A549 (cell line): ENCODE results near the gene CEND1. TPM values are rescaled to one million over a fixed set of nuclear protein-coding genes. Genes with fewer than 3 reads are reported as not detected.

Experiments used
- ATAC-seq, 2 experiments: fragments of 200-7000 bp in 1 of 2; fragments of >200 bp in 1 of 2; cut with Nextera tagmentation in 1 of 2; cut with Tn5 transposase in 1 of 2; 3 replicates each; pipeline versions ENCODE4 v1.8.0 to v1.9.1; 2018 to 2020; ENCODE audit warnings: mild to moderate bottlenecking in 1 of 2, moderate library complexity in 1 of 2
- CTCF ChIA-PET: fragments of 300-600 bp; sonication (Branson Sonifier 250); formaldehyde crosslinking; extraction: SDS; loops from one replicate; lab custom pipeline; 2021; ENCODE audit warnings: antibody characterized with exemption, inconsistent platforms; lab: Yijun Ruan, JAX
- POLR2A ChIA-PET: fragments of 350-600 bp; formaldehyde crosslinking; extraction: SDS; loops from one replicate; lab custom pipeline; 2021; ENCODE audit warnings: antibody characterized with exemption, inconsistent platforms; lab: Yijun Ruan, JAX
- DNase-seq, 2 experiments: peaks; one replicate each; pipeline versions ENCODE4 v3.0.0 to v3.0.0-alpha.2; 2011 to 2016; ENCODE audit warnings: low read depth in 1 of 2, low spot score in 1 of 2
- FAIRE-seq: peaks from 2 replicates; lab custom pipeline; 2011; peaks lifted over from hg19 to GRCh38; lab: Jason Lieb, UNC
- H3K27ac ChIP-seq, 2 experiments: fragments of >200 bp; sonication (Bioruptor Twin); formaldehyde crosslinking; 3 replicates each; pipeline ENCODE4 v1.5.1; 2016 to 2017
- H3K4me1 ChIP-seq: fragments of >200 bp; sonication (Bioruptor Twin); formaldehyde crosslinking; 3 replicates; pipeline ENCODE4 v1.6.1; 2016
- H3K4me2 ChIP-seq: fragments of >200 bp; sonication (Bioruptor Twin); formaldehyde crosslinking; 3 replicates; pipeline ENCODE4 v1.6.1; 2016
- H3K4me3 ChIP-seq: fragments of >200 bp; sonication (Bioruptor Twin); formaldehyde crosslinking; 3 replicates; pipeline ENCODE4 v1.5.1; 2016
- H3K9me3 ChIP-seq: fragments of >200 bp; sonication (Bioruptor Twin); formaldehyde crosslinking; 3 replicates; pipeline ENCODE4 v1.6.1; 2016
- CBX2 ChIP-seq: fragments of 200-600 bp; sonication (generic); IDR thresholded peaks from 2 replicates; pipeline ENCODE4 v1.6.1; 2016; ENCODE audit warnings: low read depth, mild to moderate bottlenecking, borderline replicate concordance
- CBX8 ChIP-seq: fragments of 200-600 bp; sonication (generic); IDR thresholded peaks from 2 replicates; pipeline ENCODE4 v1.6.1; 2016
- CEBPB ChIP-seq, 2 experiments: fragments of >200 bp in 1 of 2; sonication (Bioruptor Twin) in 1 of 2; formaldehyde crosslinking in 1 of 2; IDR thresholded peaks; 2 replicates each; pipeline ENCODE4 v1.6.1; 2012 to 2016
- CHD2 ChIP-seq: fragments of 150-350 bp; IDR thresholded peaks from 2 replicates; pipeline ENCODE4 v1.6.1; 2014; ENCODE audit warnings: low read length; ENCODE audit not compliant: partially characterized antibody
- CHD4 ChIP-seq: fragments of 200-600 bp; sonication (generic); IDR thresholded peaks from 2 replicates; pipeline ENCODE4 v1.6.1; 2016; ENCODE audit warnings: antibody characterized with exemption, mild to moderate bottlenecking, borderline replicate concordance
- EHMT2 ChIP-seq: fragments of 200-600 bp; sonication (generic); IDR thresholded peaks from 2 replicates; pipeline ENCODE4 v1.6.1; 2016; ENCODE audit warnings: antibody characterized with exemption, low read depth, mild to moderate bottlenecking, moderate library complexity
- EP300 ChIP-seq, 2 experiments: fragments of >200 bp; sonication (Bioruptor Twin); formaldehyde crosslinking; IDR thresholded peaks; 2 replicates in 1 of 2; 3 replicates in 1 of 2; pipeline ENCODE4 v1.6.1; 2016 to 2017
- ESRRA ChIP-seq: fragments of 150-350 bp; IDR thresholded peaks from 2 replicates; pipeline ENCODE4 v1.6.1; 2014; ENCODE audit warnings: mild to moderate bottlenecking, low read length, borderline replicate concordance
- FOSL2 ChIP-seq, 2 experiments: fragments of 450-650 bp in 1 of 2; fragments of >200 bp in 1 of 2; sonication (Bioruptor Twin) in 1 of 2; formaldehyde crosslinking; IDR thresholded peaks; 2 replicates each; pipeline versions ENCODE4 v1.5.0 to v1.6.1; 2016 to 2020; ENCODE audit warnings: mild to moderate bottlenecking in 1 of 2, moderate library complexity in 1 of 2
- GATA3 ChIP-seq: IDR thresholded peaks from 2 replicates; pipeline ENCODE4 v1.6.1; 2012; ENCODE audit warnings: borderline replicate concordance
- HDAC2 ChIP-seq: fragments of 200-600 bp; sonication (generic); IDR thresholded peaks from 2 replicates; pipeline ENCODE4 v1.6.1; 2016
- HOXA7 ChIP-seq: fragments of 250-450 bp; sonication (Bioruptor Pico); IDR thresholded peaks from 2 replicates; pipeline ENCODE4 v1.5.0; 2020; ENCODE audit warnings: mild to moderate bottlenecking, moderate library complexity
- HOXB13 ChIP-seq: fragments of 250-450 bp; sonication (Bioruptor Pico); IDR thresholded peaks from 2 replicates; pipeline ENCODE4 v1.5.0; 2020; ENCODE audit warnings: low read depth, mild to moderate bottlenecking, moderate library complexity
- HOXB5 ChIP-seq: fragments of 250-450 bp; sonication (Bioruptor Pico); IDR thresholded peaks from 2 replicates; pipeline ENCODE4 v1.5.0; 2020; ENCODE audit warnings: mild to moderate bottlenecking, moderate library complexity
- JUN ChIP-seq, 2 experiments: fragments of >200 bp; sonication (Bioruptor Twin); formaldehyde crosslinking; IDR thresholded peaks; 2 replicates in 1 of 2; 3 replicates in 1 of 2; pipeline ENCODE4 v1.6.1; 2016 to 2017
- KDM5A ChIP-seq: fragments of 200-600 bp; sonication (generic); IDR thresholded peaks from 2 replicates; pipeline ENCODE4 v1.6.1; 2016; ENCODE audit warnings: antibody characterized with exemption, mild to moderate bottlenecking
- MAX ChIP-seq: IDR thresholded peaks from 2 replicates; pipeline ENCODE4 v1.6.1; 2012
- MYC ChIP-seq: IDR thresholded peaks from 2 replicates; pipeline ENCODE4 v1.6.1; 2012; ENCODE audit warnings: mild to moderate bottlenecking, inconsistent platforms, low read length, improper control_type of control experiment, borderline replicate concordance
- NFE2L2 ChIP-seq: fragments of 150-350 bp; conservative IDR thresholded peaks from 2 replicates; pipeline ENCODE4 v1.6.1; 2014; ENCODE audit warnings: low read length
- NPAS2 ChIP-seq: fragments of 250-450 bp; sonication (Bioruptor Pico); IDR thresholded peaks from 2 replicates; pipeline ENCODE4 v1.8.0; 2022; ENCODE audit warnings: mild to moderate bottlenecking, moderate library complexity, borderline replicate concordance
- NR3C1 ChIP-seq: fragments of >200 bp; sonication (Bioruptor Twin); formaldehyde crosslinking; IDR thresholded peaks from 3 replicates; pipeline ENCODE4 v1.6.1; 2017
- PHF8 ChIP-seq: fragments of 200-600 bp; sonication (generic); IDR thresholded peaks from 2 replicates; pipeline ENCODE4 v1.6.1; 2016; ENCODE audit warnings: low read depth, mild to moderate bottlenecking, antibody characterized with exemption, moderate library complexity, borderline replicate concordance
- RARB ChIP-seq: fragments of 250-450 bp; sonication (Bioruptor Pico); IDR thresholded peaks from 2 replicates; pipeline ENCODE4 v1.8.0; 2021; ENCODE audit warnings: mild to moderate bottlenecking, moderate library complexity
- RCOR1 ChIP-seq: fragments of 150-350 bp; IDR thresholded peaks from 2 replicates; pipeline ENCODE4 v1.6.1; 2014; ENCODE audit warnings: antibody characterized with exemption, low read length, low read depth
- RNF2 ChIP-seq: fragments of 200-600 bp; sonication (generic); IDR thresholded peaks from 2 replicates; pipeline ENCODE4 v1.6.1; 2016; ENCODE audit warnings: low read depth, mild to moderate bottlenecking, antibody characterized with exemption, moderate library complexity, borderline replicate concordance
- SREBF2 ChIP-seq: fragments of 450-650 bp; IDR thresholded peaks from 2 replicates; pipeline ENCODE4 v1.6.1; 2014; ENCODE audit warnings: mild to moderate bottlenecking, moderate library complexity
- TFCP2L1 ChIP-seq: fragments of 250-450 bp; sonication (Bioruptor Pico); IDR thresholded peaks from 2 replicates; pipeline ENCODE4 v1.5.0; 2021; ENCODE audit warnings: mild to moderate bottlenecking
- ZC3H11A ChIP-seq: fragments of 450-650 bp; IDR thresholded peaks from 2 replicates; pipeline ENCODE4 v1.6.1; 2014; ENCODE audit warnings: antibody characterized with exemption, mild to moderate bottlenecking
- ZSCAN20 ChIP-seq: fragments of 250-450 bp; sonication (Bioruptor Pico); IDR thresholded peaks from 2 replicates; pipeline ENCODE4 v1.8.0; 2022; ENCODE audit warnings: mild to moderate bottlenecking, moderate library complexity
- WGBS: methylation state at CpG from one replicate; pipeline ENCODE4 v1.1.6; 2017; ENCODE audit errors: missing lambda C conversion rate; 5-methylcytosine and 5-hydroxymethylcytosine counted together
- polyA plus RNA-seq, 4 experiments: library from polyadenylated mRNA; depleted of rRNA in 3 of 4; stranded (reverse); fragments of >200 nt; fragmentation: RNase III in 1 of 4; extraction: RNeasy Plus Mini Kit Qiagen cat#74134 plus additional on column Dnase treatment in 1 of 4; gene quantifications; 2 replicates in 3 of 4; 3 replicates in 1 of 4; pipeline ENCODE4 v1.2.3, GENCODE V29; 2011 to 2017
- TF ChIP-seq, protein P1 (sequence below): fragments of >200 bp; sonication (Bioruptor Twin); formaldehyde crosslinking; IDR thresholded peaks from 3 replicates; pipeline ENCODE4 v1.6.1; 2016
- TF ChIP-seq, protein P2 (sequence below): fragments of 150-350 bp; IDR thresholded peaks from 2 replicates; pipeline ENCODE4 v1.6.1; 2014; ENCODE audit warnings: low read depth, mild to moderate bottlenecking, low read length
- TF ChIP-seq, protein P3 (sequence below): fragments of 200-600 bp; sonication (generic); IDR thresholded peaks from 2 replicates; pipeline ENCODE4 v1.6.1; 2016; ENCODE audit warnings: antibody characterized with exemption, mild to moderate bottlenecking, moderate library complexity

The CEND1 gene
- polyA plus RNA-seq, 2 of the 4 experiments (the other 2 are of a cell fraction), result 1.0 TPM; not detected in 1

GRCh38 chr11:765802-766091 lies 24.1 kb downstream of the CEND1 start:
- 94% methylated on average over 8 of the region's 8 CpGs for WGBS
- ATAC-seq, result no peak; a peak in 1 of 6 replicates
- FAIRE-seq, result no peak
- no peak for TF ChIP-seq EP300 (IDR thresholded peaks at IDR 0.05)
- TF ChIP-seq CEBPB (IDR thresholded peaks at IDR 0.05), result peak in 1 of 2 experiments; percentile 63; a peak in 1 of 4 replicates
- TF ChIP-seq GATA3, result no peak
- ChIA-PET POLR2A (no interaction called here), CTCF (interaction anchor here (0.7 to 5.4 kb wide), 14 partner anchors 9 to 155 kb away, joined by 3 to 44 read pairs (median 4); partner anchors contain the start of genes GATD1 and TALDO1)
- peak overlapping the region in 1 of 2 experiments; percentile 56; a peak in 2 of 6 replicates for H3K27ac ChIP-seq
- H3K4me3 ChIP-seq, result no peak overlapping the region
- no peak overlapping the region for H3K4me2 ChIP-seq
- no peaks in the 10 kb centered on the region for H3K9me3 ChIP-seq
- peaks cover 29% of the 10 kb centered on the region for H3K4me1 ChIP-seq
- DNase-seq, result no peak

DNA sequence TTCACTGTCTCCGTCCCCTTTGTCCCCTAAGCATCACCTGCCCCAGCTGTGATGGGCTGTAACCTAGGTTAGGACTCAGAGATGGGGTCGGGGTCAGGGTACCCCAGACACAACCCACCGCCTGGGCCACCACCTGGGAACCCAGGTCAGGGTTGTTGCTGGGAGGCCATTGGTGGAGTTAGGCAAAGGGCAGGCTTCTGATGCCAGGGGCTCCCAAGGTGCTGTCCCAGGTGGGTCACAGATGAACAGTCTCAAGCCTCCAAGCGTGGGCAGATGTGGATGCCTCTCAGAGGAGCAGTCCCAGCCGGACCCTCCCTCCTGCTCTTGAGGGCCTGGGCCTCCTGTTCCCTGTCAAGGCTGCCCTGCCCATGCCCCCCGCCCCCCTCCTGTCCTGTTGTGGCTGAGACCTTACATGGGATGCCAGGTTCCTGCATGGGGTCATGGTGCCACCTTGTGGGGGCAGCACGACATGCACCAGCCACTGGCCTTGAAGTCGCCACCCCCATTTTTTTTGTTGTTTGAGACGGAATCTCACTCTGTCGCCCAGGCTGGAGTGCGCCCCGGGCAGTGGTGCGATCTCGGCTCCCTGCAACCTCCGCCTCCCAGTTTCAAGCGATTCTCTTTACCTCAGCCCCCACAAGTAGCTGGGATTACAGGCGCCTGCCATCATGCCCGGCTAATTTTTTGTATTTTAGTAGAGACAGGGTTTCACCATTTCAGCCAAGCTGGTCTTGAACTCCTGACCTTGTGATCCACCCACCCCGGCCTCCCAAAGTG lies 24.7 kb downstream of the CEND1 start:
- Histone ChIP-seq H3K4me3 (no peak overlapping the region), H3K27ac (peak overlapping the region in 1 of 2 experiments; percentile 56; a peak in 2 of 6 replicates), H3K9me3 (no peaks in the 10 kb centered on the region), H3K4me1 (peaks cover 29% of the 10 kb centered on the region), H3K4me2 (no peak overlapping the region)
- ChIA-PET POLR2A (interaction anchor here (0.9 kb wide), 1 partner anchor 18 kb away, joined by 3 read pairs; the partner anchor contains the start of gene TALDO1), CTCF (interaction anchor here (0.6 to 5.4 kb wide), 21 partner anchors 9 to 211 kb away, joined by 3 to 44 read pairs (median 4); partner anchors contain the start of genes GATD1, TALDO1 and TMEM80)
- DNase-seq, result peak; percentile 60 to 82
- peak; percentile 63 to 64 for ATAC-seq
- WGBS, result 63% methylated on average over 16 of the region's 19 CpGs
- FAIRE-seq, result no peak
- TF ChIP-seq, protein P1, sequence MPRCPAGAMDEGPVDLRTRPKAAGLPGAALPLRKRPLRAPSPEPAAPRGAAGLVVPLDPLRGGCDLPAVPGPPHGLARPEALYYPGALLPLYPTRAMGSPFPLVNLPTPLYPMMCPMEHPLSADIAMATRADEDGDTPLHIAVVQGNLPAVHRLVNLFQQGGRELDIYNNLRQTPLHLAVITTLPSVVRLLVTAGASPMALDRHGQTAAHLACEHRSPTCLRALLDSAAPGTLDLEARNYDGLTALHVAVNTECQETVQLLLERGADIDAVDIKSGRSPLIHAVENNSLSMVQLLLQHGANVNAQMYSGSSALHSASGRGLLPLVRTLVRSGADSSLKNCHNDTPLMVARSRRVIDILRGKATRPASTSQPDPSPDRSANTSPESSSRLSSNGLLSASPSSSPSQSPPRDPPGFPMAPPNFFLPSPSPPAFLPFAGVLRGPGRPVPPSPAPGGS, result peak; percentile 28; the same call in 1 of the 3 replicates
- TF ChIP-seq, protein P2, sequence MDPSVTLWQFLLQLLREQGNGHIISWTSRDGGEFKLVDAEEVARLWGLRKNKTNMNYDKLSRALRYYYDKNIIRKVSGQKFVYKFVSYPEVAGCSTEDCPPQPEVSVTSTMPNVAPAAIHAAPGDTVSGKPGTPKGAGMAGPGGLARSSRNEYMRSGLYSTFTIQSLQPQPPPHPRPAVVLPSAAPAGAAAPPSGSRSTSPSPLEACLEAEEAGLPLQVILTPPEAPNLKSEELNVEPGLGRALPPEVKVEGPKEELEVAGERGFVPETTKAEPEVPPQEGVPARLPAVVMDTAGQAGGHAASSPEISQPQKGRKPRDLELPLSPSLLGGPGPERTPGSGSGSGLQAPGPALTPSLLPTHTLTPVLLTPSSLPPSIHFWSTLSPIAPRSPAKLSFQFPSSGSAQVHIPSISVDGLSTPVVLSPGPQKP, result no peak
- TF ChIP-seq KDM5A, result no peak
- no peak for TF ChIP-seq HOXB13 (CRISPR knock-in tag)
- no peak for TF ChIP-seq CHD4
- TF ChIP-seq MYC, result no peak
- no peak for TF ChIP-seq PHF8
- TF ChIP-seq SREBF2, result no peak
- TF ChIP-seq RARB (CRISPR knock-in tag), result peak; percentile 48; the same call in 1 of the 2 replicates
- TF ChIP-seq NPAS2 (CRISPR knock-in tag), result no peak
- no peak for TF ChIP-seq HOXB5
- TF ChIP-seq, protein P3, sequence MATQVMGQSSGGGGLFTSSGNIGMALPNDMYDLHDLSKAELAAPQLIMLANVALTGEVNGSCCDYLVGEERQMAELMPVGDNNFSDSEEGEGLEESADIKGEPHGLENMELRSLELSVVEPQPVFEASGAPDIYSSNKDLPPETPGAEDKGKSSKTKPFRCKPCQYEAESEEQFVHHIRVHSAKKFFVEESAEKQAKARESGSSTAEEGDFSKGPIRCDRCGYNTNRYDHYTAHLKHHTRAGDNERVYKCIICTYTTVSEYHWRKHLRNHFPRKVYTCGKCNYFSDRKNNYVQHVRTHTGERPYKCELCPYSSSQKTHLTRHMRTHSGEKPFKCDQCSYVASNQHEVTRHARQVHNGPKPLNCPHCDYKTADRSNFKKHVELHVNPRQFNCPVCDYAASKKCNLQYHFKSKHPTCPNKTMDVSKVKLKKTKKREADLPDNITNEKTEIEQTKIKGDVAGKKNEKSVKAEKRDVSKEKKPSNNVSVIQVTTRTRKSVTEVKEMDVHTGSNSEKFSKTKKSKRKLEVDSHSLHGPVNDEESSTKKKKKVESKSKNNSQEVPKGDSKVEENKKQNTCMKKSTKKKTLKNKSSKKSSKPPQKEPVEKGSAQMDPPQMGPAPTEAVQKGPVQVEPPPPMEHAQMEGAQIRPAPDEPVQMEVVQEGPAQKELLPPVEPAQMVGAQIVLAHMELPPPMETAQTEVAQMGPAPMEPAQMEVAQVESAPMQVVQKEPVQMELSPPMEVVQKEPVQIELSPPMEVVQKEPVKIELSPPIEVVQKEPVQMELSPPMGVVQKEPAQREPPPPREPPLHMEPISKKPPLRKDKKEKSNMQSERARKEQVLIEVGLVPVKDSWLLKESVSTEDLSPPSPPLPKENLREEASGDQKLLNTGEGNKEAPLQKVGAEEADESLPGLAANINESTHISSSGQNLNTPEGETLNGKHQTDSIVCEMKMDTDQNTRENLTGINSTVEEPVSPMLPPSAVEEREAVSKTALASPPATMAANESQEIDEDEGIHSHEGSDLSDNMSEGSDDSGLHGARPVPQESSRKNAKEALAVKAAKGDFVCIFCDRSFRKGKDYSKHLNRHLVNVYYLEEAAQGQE, result no peak
- TF ChIP-seq EP300 (IDR thresholded peaks at IDR 0.05), result no peak
- TF ChIP-seq CBX2, result no peak
- no peak for TF ChIP-seq NFE2L2
- no peak for TF ChIP-seq FOSL2 (IDR thresholded peaks at IDR 0.05)
- TF ChIP-seq FOSL2 (CRISPR knock-in tag; IDR thresholded peaks at IDR 0.05), result no peak
- no peak for TF ChIP-seq EHMT2
- TF ChIP-seq CBX8, result no peak
- TF ChIP-seq TFCP2L1 (CRISPR knock-in tag), result no peak
- no peak for TF ChIP-seq ZC3H11A
- no peak for TF ChIP-seq RNF2
- peak; percentile 30 to 53; a peak in 3 of 5 replicates for TF ChIP-seq JUN (IDR thresholded peaks at IDR 0.05)
- TF ChIP-seq CHD2, result no peak
- TF ChIP-seq HDAC2, result no peak
- TF ChIP-seq ZSCAN20 (CRISPR knock-in tag), result no peak
- no peak for TF ChIP-seq NR3C1
- TF ChIP-seq HOXA7 (CRISPR knock-in tag), result no peak
- TF ChIP-seq MAX, result peak; percentile 20; the same call in 1 of the 2 replicates
- TF ChIP-seq ESRRA, result no peak
- TF ChIP-seq RCOR1, result no peak
